H1 (cell line): ENCODE data around the gene LPGAT1. TPM values are rescaled to one million over a fixed set of nuclear protein-coding genes. Genes with fewer than 3 reads are reported as not detected.

ENCODE experiments used
- CTCF ChIA-PET: fragments of 300-600 bp; sonication (Branson Sonifier 250); formaldehyde crosslinking; loops from one replicate; lab custom pipeline; 2021; ENCODE audit not compliant: partially characterized antibody; lab: Charles Lee
- POLR2A ChIA-PET: fragments of 300-600 bp; sonication (Branson Sonifier 250); formaldehyde crosslinking; loops from one replicate; lab custom pipeline; 2021; ENCODE audit warnings: inconsistent platforms; ENCODE audit not compliant: partially characterized antibody; lab: Charles Lee
- DNase-seq, 2 experiments: peaks; one replicate each; pipeline versions ENCODE4 v3.0.0 to v3.0.0-alpha.2; 2010 to 2022; ENCODE audit warnings: low spot score in 2 of 2, low read depth in 1 of 2, mixed read lengths in 1 of 2
- FAIRE-seq: peaks from 2 replicates; lab custom pipeline; 2011; peaks lifted over from hg19 to GRCh38; lab: Jason Lieb, UNC
- H2AFZ ChIP-seq: 2 replicates; pipeline ENCODE4 v1.8.1; 2012; ENCODE audit warnings: low read length, inconsistent platforms
- H2AK5ac ChIP-seq: 2 replicates; pipeline ENCODE4 v1.6.1; 2013; ENCODE audit warnings: low read depth, low read length
- H2BK120ac ChIP-seq: replicated peaks from 2 replicates; pipeline ENCODE3; 2013; ENCODE audit warnings: low read depth, low read length, inconsistent platforms
- H2BK12ac ChIP-seq: 2 replicates; pipeline ENCODE4 v1.6.1; 2013; ENCODE audit warnings: low read depth, low read length
- H2BK15ac ChIP-seq: 2 replicates; pipeline ENCODE4 v1.6.1; 2013; ENCODE audit warnings: low read length
- H2BK20ac ChIP-seq: 2 replicates; pipeline ENCODE4 v1.6.1; 2013; ENCODE audit warnings: low read length
- H2BK5ac ChIP-seq: 2 replicates; pipeline ENCODE4 v1.6.1; 2013; ENCODE audit warnings: low read depth, low read length
- H3K14ac ChIP-seq: 2 replicates; pipeline ENCODE4 v1.6.1; 2013; ENCODE audit warnings: inconsistent platforms; ENCODE audit not compliant: insufficient read length
- H3K18ac ChIP-seq: 2 replicates; pipeline ENCODE4 v1.6.1; 2013; ENCODE audit warnings: low read length; ENCODE audit errors: extremely low read depth
- H3K23ac ChIP-seq: 2 replicates; pipeline ENCODE4 v1.6.1; 2013; ENCODE audit warnings: inconsistent platforms; ENCODE audit not compliant: insufficient read length
- H3K23me2 ChIP-seq: 2 replicates; pipeline ENCODE4 v1.6.1; 2013; ENCODE audit warnings: low read depth, low read length
- H3K27ac ChIP-seq: 2 replicates; pipeline ENCODE4 v1.6.1; 2011; ENCODE audit warnings: low read depth, low read length, inconsistent platforms
- H3K27me3 ChIP-seq, 4 experiments: replicated peaks in 1 of 4; 1 replicate in 1 of 4; 2 replicates in 3 of 4; pipeline versions ENCODE4 v1.6.1 to v1.8.1; 2011 to 2013; ENCODE audit warnings: low read length in 3 of 4, mild to moderate bottlenecking in 3 of 4, inconsistent platforms in 2 of 4, mixed read lengths in 2 of 4, moderate library complexity in 1 of 4; ENCODE audit not compliant: control insufficient read depth in 3 of 4, insufficient read depth in 3 of 4; ENCODE audit errors: extremely low read depth in 1 of 4
- H3K36me3 ChIP-seq, 4 experiments: 2 replicates each; pipeline versions ENCODE4 v1.6.1 to v1.8.1; 2011 to 2013; ENCODE audit warnings: mild to moderate bottlenecking in 4 of 4, low read length in 3 of 4, moderate library complexity in 2 of 4, control low read depth in 1 of 4, inconsistent platforms in 1 of 4; ENCODE audit not compliant: insufficient read depth in 4 of 4, control insufficient read depth in 2 of 4
- H3K4ac ChIP-seq: replicated peaks from 2 replicates; pipeline ENCODE3; 2013; ENCODE audit warnings: low read length, low read depth, mixed read lengths, inconsistent platforms; ENCODE audit not compliant: insufficient read length
- H3K4me1 ChIP-seq, 4 experiments: replicated peaks in 1 of 4; 1 replicate in 1 of 4; 2 replicates in 3 of 4; pipeline versions ENCODE4 v1.6.1 to v1.8.1; 2011 to 2013; ENCODE audit warnings: low read length in 3 of 4, inconsistent platforms in 2 of 4, mixed read lengths in 1 of 4; ENCODE audit not compliant: insufficient read depth in 4 of 4, control insufficient read depth in 3 of 4
- H3K4me2 ChIP-seq, 2 experiments: 2 replicates each; pipeline versions ENCODE4 v1.6.1 to v1.8.1; 2011 to 2013; ENCODE audit warnings: low read depth in 2 of 2, low read length in 2 of 2, control low read depth in 1 of 2, inconsistent platforms in 1 of 2, mild to moderate bottlenecking in 1 of 2; ENCODE audit not compliant: insufficient read depth in 1 of 2
- H3K4me3 ChIP-seq, 4 experiments: fragments of 200-600, 300-600 bp in 1 of 4; sonication (generic), shearing (Covaris generic), sonication (Bioruptor Twin) in 1 of 4; 2 replicates each; pipeline versions ENCODE4 v1.5.1 to v1.8.1; 2011 to 2016; ENCODE audit warnings: low read length in 4 of 4, low read depth in 3 of 4, control low read depth in 2 of 4, inconsistent platforms in 2 of 4, mild to moderate bottlenecking in 2 of 4, mixed read lengths in 1 of 4, moderate library complexity in 1 of 4; ENCODE audit not compliant: insufficient read depth in 2 of 4; ENCODE audit errors: extremely low read depth in 1 of 4
- H3K56ac ChIP-seq: replicated peaks from 2 replicates; pipeline ENCODE3; 2013; ENCODE audit warnings: low read depth, mild to moderate bottlenecking, mixed read lengths, low read length, inconsistent platforms; ENCODE audit not compliant: insufficient read length
- H3K79me1 ChIP-seq: 2 replicates; pipeline ENCODE4 v1.6.1; 2013; ENCODE audit warnings: low read depth, low read length, control low read depth
- H3K79me2 ChIP-seq, 2 experiments: 2 replicates each; pipeline versions ENCODE4 v1.6.1 to v1.8.1; 2012 to 2013; ENCODE audit warnings: low read length in 2 of 2, mild to moderate bottlenecking in 2 of 2, inconsistent platforms in 1 of 2; ENCODE audit not compliant: insufficient read depth in 2 of 2, control insufficient read depth in 1 of 2
- H3K9ac ChIP-seq, 4 experiments: replicated peaks in 1 of 4; 1 replicate in 1 of 4; 2 replicates in 3 of 4; pipeline versions ENCODE4 v1.6.1 to v1.8.1; 2011 to 2013; ENCODE audit warnings: low read depth in 3 of 4, low read length in 3 of 4, control low read depth in 2 of 4, mild to moderate bottlenecking in 2 of 4, moderate library complexity in 2 of 4, inconsistent platforms in 1 of 4; ENCODE audit errors: extremely low read depth in 1 of 4
- H3K9me3 ChIP-seq, 2 experiments: 2 replicates each; pipeline versions ENCODE4 v1.6.1 to v1.8.1; 2012 to 2013; ENCODE audit warnings: mild to moderate bottlenecking in 2 of 2, moderate library complexity in 2 of 2, control low read depth in 1 of 2, inconsistent platforms in 1 of 2, low read depth in 1 of 2, low read length in 1 of 2, mixed read lengths in 1 of 2; ENCODE audit not compliant: insufficient read depth in 2 of 2
- H4K20me1 ChIP-seq, 2 experiments: replicated peaks in 1 of 2; 2 replicates each; pipeline versions ENCODE3 to v1.8.1; 2011 to 2013; ENCODE audit warnings: inconsistent platforms in 2 of 2, low read length in 2 of 2, mild to moderate bottlenecking in 1 of 2; ENCODE audit not compliant: insufficient read depth in 2 of 2, control insufficient read depth in 1 of 2
- H4K5ac ChIP-seq: 2 replicates; pipeline ENCODE4 v1.6.1; 2013; ENCODE audit warnings: low read length, low read depth, mixed read lengths, inconsistent platforms; ENCODE audit not compliant: insufficient read length
- H4K8ac ChIP-seq: 2 replicates; pipeline ENCODE4 v1.8.0; 2013; ENCODE audit warnings: mild to moderate bottlenecking, moderate library complexity, low read length, inconsistent platforms; ENCODE audit not compliant: insufficient read depth; ENCODE audit errors: extremely low read depth
- H4K91ac ChIP-seq: replicated peaks from 2 replicates; pipeline ENCODE3; 2013; ENCODE audit warnings: low read length, mixed read lengths, inconsistent platforms; ENCODE audit not compliant: insufficient read length
- ASH2L ChIP-seq: fragments of 200-600, 300-600 bp; sonication (generic); IDR thresholded peaks from one replicate; pipeline ENCODE4 v1.7.1; 2017; ENCODE audit warnings: low read length
- E2F6 ChIP-seq: IDR thresholded peaks from 2 replicates; pipeline ENCODE4 v1.6.1; 2012; ENCODE audit warnings: inconsistent platforms
- EGR1 ChIP-seq: IDR thresholded peaks from 2 replicates; pipeline ENCODE4 v1.6.1; 2011; ENCODE audit warnings: low read depth, low read length, borderline replicate concordance
- HDAC2 ChIP-seq, 2 experiments: fragments of 300-600 bp in 1 of 2; sonication (generic) in 1 of 2; IDR thresholded peaks; 2 replicates each; pipeline ENCODE4 v1.6.1; 2011 to 2012; ENCODE audit warnings: low read depth in 2 of 2, low read length in 2 of 2, mild to moderate bottlenecking in 2 of 2, moderate library complexity in 2 of 2, borderline replicate concordance in 1 of 2, inconsistent platforms in 1 of 2
- MAX ChIP-seq: IDR thresholded peaks from 2 replicates; pipeline ENCODE4 v1.6.1; 2012; ENCODE audit warnings: inconsistent platforms
- RAD21 ChIP-seq, 2 experiments: IDR thresholded peaks in 1 of 2; conservative IDR thresholded peaks in 1 of 2; 2 replicates each; pipeline ENCODE4 v1.6.1; 2011; ENCODE audit warnings: low read depth in 2 of 2, low read length in 2 of 2, improper control_type of control experiment in 1 of 2, inconsistent platforms in 1 of 2, mild to moderate bottlenecking in 1 of 2, moderate library complexity in 1 of 2
- SIN3A ChIP-seq, 2 experiments: IDR thresholded peaks in 1 of 2; conservative IDR thresholded peaks in 1 of 2; 2 replicates each; pipeline ENCODE4 v1.6.1; 2011 to 2012; ENCODE audit warnings: low read length in 2 of 2, improper control_type of control experiment in 1 of 2, low read depth in 1 of 2, mild to moderate bottlenecking in 1 of 2
- SP4 ChIP-seq: IDR thresholded peaks from 2 replicates; pipeline ENCODE4 v1.6.1; 2012; ENCODE audit warnings: low read length, inconsistent platforms
- TAF7 ChIP-seq: optimal IDR thresholded peaks from 2 replicates; pipeline ENCODE3; 2011; ENCODE audit warnings: low read depth, mild to moderate bottlenecking, inconsistent platforms, low read length, moderate library complexity, borderline replicate concordance
- WGBS, 2 experiments: shearing (Covaris generic) in 1 of 2; methylation state at CpG; one replicate each; pipeline versions ENCODE4 v1.1.6 to v1.1.7; 2013 to 2015; ENCODE audit warnings: low lambda C conversion rate in 2 of 2, mixed read lengths in 2 of 2, inconsistent platforms in 1 of 2, low coverage in 1 of 2, missing lambda C conversion rate in 1 of 2; ENCODE audit not compliant: insufficient replicate concordance in 2 of 2, insufficient coverage in 1 of 2, insufficient read length in 1 of 2; ENCODE audit errors: extremely low coverage in 1 of 2, missing lambda C conversion rate in 1 of 2; 5-methylcytosine and 5-hydroxymethylcytosine counted together
- polyA plus RNA-seq, 7 experiments: library from polyadenylated mRNA; depleted of rRNA in 3 of 7; stranded (reverse) in 5 of 7; unstranded in 2 of 7; fragments of >200 nt in 5 of 7; fragments of 200-250 nt in 2 of 7; gene quantifications; 1 replicate in 5 of 7; 2 replicates in 1 of 7; 4 replicates in 1 of 7; pipeline versions ENCODE4 v1.2.1 to v1.2.3, GENCODE V29; 2011 to 2013; ENCODE audit warnings: missing spikeins in 2 of 7, mixed read lengths in 2 of 7
- total RNA-seq: library from RNA; stranded (reverse); fragmentation: NEBNext Ultra II Directional; extraction: Animal tissue kit (Norgen Biotek cat#: 25700); gene quantifications from 2 replicates; pipeline ENCODE4 v1.2.1, GENCODE V29; 2021

LPGAT1 gene
- total and polyA plus RNA-seq, 2 of the 8 experiments (the other 6 are each of a cell fraction or from before 2014, with no cell fraction given) = 2.3 to 13.5 TPM

DNA sequence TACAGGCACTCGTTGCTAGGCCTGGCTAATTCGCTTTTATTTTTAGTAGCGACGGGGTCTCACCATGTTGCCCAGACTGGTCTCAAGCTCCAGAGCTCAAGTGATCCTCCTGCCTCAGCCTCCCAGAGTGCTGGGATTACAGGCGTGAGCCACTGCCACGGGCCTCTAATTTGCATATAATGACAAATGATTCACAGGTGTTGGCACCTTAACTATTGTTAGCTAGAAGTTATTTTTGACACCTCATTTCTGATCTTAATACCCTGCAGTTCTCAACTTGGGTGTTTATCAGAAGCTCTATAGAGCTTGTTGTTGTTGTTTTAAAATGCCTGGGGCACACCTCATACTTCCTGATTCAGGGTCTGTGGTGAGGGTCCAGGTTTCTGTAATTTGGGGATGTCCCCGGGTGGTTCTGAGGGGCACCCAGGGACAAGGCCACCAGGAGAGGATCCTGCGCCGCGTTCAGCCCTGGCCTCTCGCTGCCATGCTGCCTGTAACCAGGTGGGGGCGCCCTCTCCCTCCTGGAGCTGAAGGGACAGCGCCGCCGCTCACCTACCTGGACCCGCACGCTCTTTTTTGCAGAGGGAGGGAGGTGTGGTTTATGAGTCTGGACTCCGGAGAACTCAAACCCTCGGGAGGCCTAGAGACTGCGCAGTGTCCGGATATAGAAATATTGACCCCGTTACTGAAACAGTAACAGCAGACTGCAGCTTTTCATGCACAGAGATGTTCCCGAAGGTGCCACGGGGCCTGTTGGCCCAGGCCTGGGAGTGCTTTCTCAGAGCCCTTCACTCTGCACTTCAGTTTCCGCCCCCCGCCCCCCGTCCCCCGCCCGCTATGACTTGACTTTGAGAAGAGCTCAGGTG is 132.2 kb downstream of the LPGAT1 start:
- Histone ChIP-seq H3K27ac (no peak overlapping the region), H3K4me2 (peak overlapping the region; percentile 51 to 93), H3K14ac (no peak overlapping the region), H3K4ac (no peak overlapping the region), H3K27me3 (peaks cover 1 to 13% (median 5%) of the 10 kb centered on the region in 4 experiments; a peak in 6 of 7 replicates), H2BK15ac (no peak overlapping the region), H2AFZ (peak overlapping the region; percentile 98), H2BK120ac (no peak overlapping the region), H3K36me3 (no peaks in the 10 kb centered on the region), H2BK20ac (no peak overlapping the region), H3K56ac (no peak overlapping the region), H3K18ac (no peak overlapping the region), H3K4me3 (peak overlapping the region; percentile 28 to 72 (median 61); a peak in 7 of 8 replicates), H3K23ac (no peak overlapping the region), H4K5ac (no peak overlapping the region), H4K8ac (no peak overlapping the region), H4K20me1 (no peaks in the 10 kb centered on the region), H3K23me2 (peaks cover 4% of the 10 kb centered on the region), H2AK5ac (no peak overlapping the region), H3K79me2 (no peaks in the 10 kb centered on the region), H2BK12ac (no peak overlapping the region), H2BK5ac (no peak overlapping the region), H4K91ac (no peak overlapping the region), H3K9me3 (no peaks in the 10 kb centered on the region), H3K9ac (no peak overlapping the region), H3K79me1 (no peaks in the 10 kb centered on the region), H3K4me1 (no peaks in the 10 kb centered on the region; a peak in 1 of 7 replicates)
- ChIA-PET POLR2A (interaction anchor here (0.7 to 1.4 kb wide), 2 partner anchors 333 to 337 kb away, joined by 3 read pairs; partner anchors contain the start of genes DTL and INTS7), CTCF (interaction anchor here (0.6 to 5.1 kb wide), 79 partner anchors 8 to 1462 kb away, joined by 3 to 50 read pairs (median 4); partner anchors contain the start of genes DTL, INTS7 and NEK2)
- DNase-seq (peak in 1 of 2 experiments; percentile 99), FAIRE-seq (no peak)
- 16% methylated on average over 27 of the region's 29 CpGs; no CpG with 5 or more reads in 1 of the 2 experiments for WGBS, 2 experiments
- TF ChIP-seq E2F6 (no peak), TAF7 (peak; percentile 41), SIN3A (conservative IDR thresholded peaks at IDR 0.05 in 1 of 2, IDR thresholded peaks at IDR 0.05 in 1 of 2; ENCODE audit: low read depth in 1 of 2, low read length in 2 of 2) (0 out of 4 replicates have a peak, but pooled peaks of 1 of the 2 experiments have one; percentile 39), RAD21 (IDR thresholded peaks at IDR 0.05 in 1 of 2, conservative IDR thresholded peaks at IDR 0.05 in 1 of 2; ENCODE audit: low read depth in 2 of 2, low read length in 2 of 2) (peak; percentile 93 to 95), HDAC2 (IDR thresholded peaks at IDR 0.05; ENCODE audit: borderline replicate concordance in 1 of 2, low read depth in 2 of 2, low read length in 2 of 2) (0 out of 4 replicates have a peak, but pooled peaks of 1 of the 2 experiments have one; percentile 33), ASH2L (peak; percentile 69), MAX (peak; percentile 78), EGR1 (peak; percentile 37; the same call in 1 of the 2 replicates), SP4 (no peak)
